H1 (cell line): Measurements from ENCODE around the gene ZFP36L1. TPM values are rescaled to one million over a fixed set of nuclear protein-coding genes. Genes with fewer than 3 reads are reported as not detected.

Experiments used
- EGR1 ChIP-seq: IDR thresholded peaks from 2 replicates; pipeline ENCODE4 v1.6.1; 2011; ENCODE audit warnings: low read depth, low read length, borderline replicate concordance
- RBBP5 ChIP-seq: IDR thresholded peaks from 2 replicates; pipeline ENCODE4 v1.7.1; 2012; ENCODE audit warnings: low read depth, mild to moderate bottlenecking, inconsistent platforms, low read length, moderate library complexity, borderline replicate concordance
- SIN3A ChIP-seq, 2 experiments: IDR thresholded peaks in 1 of 2; conservative IDR thresholded peaks in 1 of 2; 2 replicates each; pipeline ENCODE4 v1.6.1; 2011 to 2012; ENCODE audit warnings: low read length in 2 of 2, improper control_type of control experiment in 1 of 2, low read depth in 1 of 2, mild to moderate bottlenecking in 1 of 2
- SRF ChIP-seq: IDR thresholded peaks from 2 replicates; pipeline ENCODE4 v1.6.1; 2011; ENCODE audit warnings: mild to moderate bottlenecking, low read depth, low read length, moderate library complexity
- YY1 ChIP-seq: IDR thresholded peaks from 2 replicates; pipeline ENCODE4 v1.6.1; 2011; ENCODE audit warnings: low read depth, mild to moderate bottlenecking, low read length
- polyA plus RNA-seq, 7 experiments: library from polyadenylated mRNA; depleted of rRNA in 3 of 7; stranded (reverse) in 5 of 7; unstranded in 2 of 7; fragments of >200 nt in 5 of 7; fragments of 200-250 nt in 2 of 7; gene quantifications; 1 replicate in 5 of 7; 2 replicates in 1 of 7; 4 replicates in 1 of 7; pipeline versions ENCODE4 v1.2.1 to v1.2.3, GENCODE V29; 2011 to 2013; ENCODE audit warnings: missing spikeins in 2 of 7, mixed read lengths in 2 of 7
- total RNA-seq: library from RNA; stranded (reverse); fragmentation: NEBNext Ultra II Directional; extraction: Animal tissue kit (Norgen Biotek cat#: 25700); gene quantifications from 2 replicates; pipeline ENCODE4 v1.2.1, GENCODE V29; 2021
- TF ChIP-seq, protein P1 (sequence below), 3 experiments: IDR thresholded peaks; 1 replicate in 2 of 3; 2 replicates in 1 of 3; pipeline versions ENCODE4 v1.5.1 to v1.6.1; 2011; ENCODE audit warnings: low read length in 3 of 3, mild to moderate bottlenecking in 3 of 3, inconsistent platforms in 2 of 3, low read depth in 1 of 3, moderate library complexity in 1 of 3; ENCODE audit not compliant: insufficient read depth in 1 of 3; ENCODE audit errors: control extremely low read depth in 1 of 3
- TF ChIP-seq, protein P2 (sequence below): fragments of 300-600 bp; sonication (generic); IDR thresholded peaks from 2 replicates; pipeline ENCODE4 v1.7.1; 2012; ENCODE audit warnings: low read length, moderate library complexity, mild to moderate bottlenecking, inconsistent platforms; ENCODE audit not compliant: insufficient replicate concordance

The ZFP36L1 gene
- total and polyA plus RNA-seq, 2 of the 8 experiments (the other 6 are each of a cell fraction or from before 2014, with no cell fraction given), result 80.4 to 132 TPM

DNA sequence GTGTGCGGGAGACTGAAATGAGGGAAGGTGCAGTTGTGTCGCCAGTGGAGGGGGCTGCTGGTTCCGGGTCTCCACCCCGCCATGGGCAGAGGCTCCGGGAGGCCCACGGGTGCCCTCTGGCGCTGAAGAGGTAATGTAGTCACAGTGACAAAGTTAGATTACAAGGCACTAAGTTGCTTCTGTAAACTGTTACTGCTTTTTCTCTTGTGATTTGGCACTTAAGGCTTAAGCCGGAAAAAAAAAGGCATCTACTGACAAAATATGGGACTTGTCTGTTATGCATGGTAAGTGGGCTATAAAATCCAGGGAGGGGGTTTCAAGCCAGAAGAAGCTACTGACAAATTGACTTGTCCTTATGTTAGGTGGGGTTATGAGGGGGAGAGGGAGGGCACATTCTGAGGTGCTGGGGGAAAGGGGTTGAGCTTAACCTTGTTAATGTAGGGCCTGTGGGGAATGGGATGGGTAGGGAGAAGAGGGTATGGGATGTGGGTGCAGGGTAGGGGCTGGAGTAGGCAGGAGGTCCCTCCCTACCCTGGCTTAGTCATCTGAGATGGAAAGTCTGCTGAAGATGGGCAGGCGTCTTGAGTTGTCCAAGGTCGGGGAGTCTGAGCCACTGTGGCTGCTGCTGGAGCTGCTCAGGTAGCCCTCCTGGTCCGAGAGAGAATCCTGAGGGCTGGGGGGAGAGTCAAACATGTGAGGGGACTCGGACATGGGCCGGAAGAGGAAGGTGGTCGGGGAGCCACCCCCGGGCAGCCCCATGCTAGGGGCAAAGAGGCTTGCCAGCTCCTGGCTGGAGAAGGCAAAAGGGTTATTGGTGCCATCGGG is 3.7 kb downstream of the ZFP36L1 start (continued):
- TF ChIP-seq, protein P1, sequence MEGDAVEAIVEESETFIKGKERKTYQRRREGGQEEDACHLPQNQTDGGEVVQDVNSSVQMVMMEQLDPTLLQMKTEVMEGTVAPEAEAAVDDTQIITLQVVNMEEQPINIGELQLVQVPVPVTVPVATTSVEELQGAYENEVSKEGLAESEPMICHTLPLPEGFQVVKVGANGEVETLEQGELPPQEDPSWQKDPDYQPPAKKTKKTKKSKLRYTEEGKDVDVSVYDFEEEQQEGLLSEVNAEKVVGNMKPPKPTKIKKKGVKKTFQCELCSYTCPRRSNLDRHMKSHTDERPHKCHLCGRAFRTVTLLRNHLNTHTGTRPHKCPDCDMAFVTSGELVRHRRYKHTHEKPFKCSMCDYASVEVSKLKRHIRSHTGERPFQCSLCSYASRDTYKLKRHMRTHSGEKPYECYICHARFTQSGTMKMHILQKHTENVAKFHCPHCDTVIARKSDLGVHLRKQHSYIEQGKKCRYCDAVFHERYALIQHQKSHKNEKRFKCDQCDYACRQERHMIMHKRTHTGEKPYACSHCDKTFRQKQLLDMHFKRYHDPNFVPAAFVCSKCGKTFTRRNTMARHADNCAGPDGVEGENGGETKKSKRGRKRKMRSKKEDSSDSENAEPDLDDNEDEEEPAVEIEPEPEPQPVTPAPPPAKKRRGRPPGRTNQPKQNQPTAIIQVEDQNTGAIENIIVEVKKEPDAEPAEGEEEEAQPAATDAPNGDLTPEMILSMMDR (IDR thresholded peaks at IDR 0.05; ENCODE audit: control extremely low read depth in 1 of 3, insufficient read depth in 1 of 3, low read depth in 1 of 3, low read length in 3 of 3), result peak; percentile 63 to 94 (median 67)
- TF ChIP-seq SIN3A (conservative IDR thresholded peaks at IDR 0.05 in 1 of 2, IDR thresholded peaks at IDR 0.05 in 1 of 2; ENCODE audit: low read depth in 1 of 2, low read length in 2 of 2) (no peak), RBBP5 (no peak), EGR1 (no peak), YY1 (0 out of 2 replicates have a peak, but pooled peaks have one; percentile 27), SRF (no peak)
- TF ChIP-seq, protein P2, sequence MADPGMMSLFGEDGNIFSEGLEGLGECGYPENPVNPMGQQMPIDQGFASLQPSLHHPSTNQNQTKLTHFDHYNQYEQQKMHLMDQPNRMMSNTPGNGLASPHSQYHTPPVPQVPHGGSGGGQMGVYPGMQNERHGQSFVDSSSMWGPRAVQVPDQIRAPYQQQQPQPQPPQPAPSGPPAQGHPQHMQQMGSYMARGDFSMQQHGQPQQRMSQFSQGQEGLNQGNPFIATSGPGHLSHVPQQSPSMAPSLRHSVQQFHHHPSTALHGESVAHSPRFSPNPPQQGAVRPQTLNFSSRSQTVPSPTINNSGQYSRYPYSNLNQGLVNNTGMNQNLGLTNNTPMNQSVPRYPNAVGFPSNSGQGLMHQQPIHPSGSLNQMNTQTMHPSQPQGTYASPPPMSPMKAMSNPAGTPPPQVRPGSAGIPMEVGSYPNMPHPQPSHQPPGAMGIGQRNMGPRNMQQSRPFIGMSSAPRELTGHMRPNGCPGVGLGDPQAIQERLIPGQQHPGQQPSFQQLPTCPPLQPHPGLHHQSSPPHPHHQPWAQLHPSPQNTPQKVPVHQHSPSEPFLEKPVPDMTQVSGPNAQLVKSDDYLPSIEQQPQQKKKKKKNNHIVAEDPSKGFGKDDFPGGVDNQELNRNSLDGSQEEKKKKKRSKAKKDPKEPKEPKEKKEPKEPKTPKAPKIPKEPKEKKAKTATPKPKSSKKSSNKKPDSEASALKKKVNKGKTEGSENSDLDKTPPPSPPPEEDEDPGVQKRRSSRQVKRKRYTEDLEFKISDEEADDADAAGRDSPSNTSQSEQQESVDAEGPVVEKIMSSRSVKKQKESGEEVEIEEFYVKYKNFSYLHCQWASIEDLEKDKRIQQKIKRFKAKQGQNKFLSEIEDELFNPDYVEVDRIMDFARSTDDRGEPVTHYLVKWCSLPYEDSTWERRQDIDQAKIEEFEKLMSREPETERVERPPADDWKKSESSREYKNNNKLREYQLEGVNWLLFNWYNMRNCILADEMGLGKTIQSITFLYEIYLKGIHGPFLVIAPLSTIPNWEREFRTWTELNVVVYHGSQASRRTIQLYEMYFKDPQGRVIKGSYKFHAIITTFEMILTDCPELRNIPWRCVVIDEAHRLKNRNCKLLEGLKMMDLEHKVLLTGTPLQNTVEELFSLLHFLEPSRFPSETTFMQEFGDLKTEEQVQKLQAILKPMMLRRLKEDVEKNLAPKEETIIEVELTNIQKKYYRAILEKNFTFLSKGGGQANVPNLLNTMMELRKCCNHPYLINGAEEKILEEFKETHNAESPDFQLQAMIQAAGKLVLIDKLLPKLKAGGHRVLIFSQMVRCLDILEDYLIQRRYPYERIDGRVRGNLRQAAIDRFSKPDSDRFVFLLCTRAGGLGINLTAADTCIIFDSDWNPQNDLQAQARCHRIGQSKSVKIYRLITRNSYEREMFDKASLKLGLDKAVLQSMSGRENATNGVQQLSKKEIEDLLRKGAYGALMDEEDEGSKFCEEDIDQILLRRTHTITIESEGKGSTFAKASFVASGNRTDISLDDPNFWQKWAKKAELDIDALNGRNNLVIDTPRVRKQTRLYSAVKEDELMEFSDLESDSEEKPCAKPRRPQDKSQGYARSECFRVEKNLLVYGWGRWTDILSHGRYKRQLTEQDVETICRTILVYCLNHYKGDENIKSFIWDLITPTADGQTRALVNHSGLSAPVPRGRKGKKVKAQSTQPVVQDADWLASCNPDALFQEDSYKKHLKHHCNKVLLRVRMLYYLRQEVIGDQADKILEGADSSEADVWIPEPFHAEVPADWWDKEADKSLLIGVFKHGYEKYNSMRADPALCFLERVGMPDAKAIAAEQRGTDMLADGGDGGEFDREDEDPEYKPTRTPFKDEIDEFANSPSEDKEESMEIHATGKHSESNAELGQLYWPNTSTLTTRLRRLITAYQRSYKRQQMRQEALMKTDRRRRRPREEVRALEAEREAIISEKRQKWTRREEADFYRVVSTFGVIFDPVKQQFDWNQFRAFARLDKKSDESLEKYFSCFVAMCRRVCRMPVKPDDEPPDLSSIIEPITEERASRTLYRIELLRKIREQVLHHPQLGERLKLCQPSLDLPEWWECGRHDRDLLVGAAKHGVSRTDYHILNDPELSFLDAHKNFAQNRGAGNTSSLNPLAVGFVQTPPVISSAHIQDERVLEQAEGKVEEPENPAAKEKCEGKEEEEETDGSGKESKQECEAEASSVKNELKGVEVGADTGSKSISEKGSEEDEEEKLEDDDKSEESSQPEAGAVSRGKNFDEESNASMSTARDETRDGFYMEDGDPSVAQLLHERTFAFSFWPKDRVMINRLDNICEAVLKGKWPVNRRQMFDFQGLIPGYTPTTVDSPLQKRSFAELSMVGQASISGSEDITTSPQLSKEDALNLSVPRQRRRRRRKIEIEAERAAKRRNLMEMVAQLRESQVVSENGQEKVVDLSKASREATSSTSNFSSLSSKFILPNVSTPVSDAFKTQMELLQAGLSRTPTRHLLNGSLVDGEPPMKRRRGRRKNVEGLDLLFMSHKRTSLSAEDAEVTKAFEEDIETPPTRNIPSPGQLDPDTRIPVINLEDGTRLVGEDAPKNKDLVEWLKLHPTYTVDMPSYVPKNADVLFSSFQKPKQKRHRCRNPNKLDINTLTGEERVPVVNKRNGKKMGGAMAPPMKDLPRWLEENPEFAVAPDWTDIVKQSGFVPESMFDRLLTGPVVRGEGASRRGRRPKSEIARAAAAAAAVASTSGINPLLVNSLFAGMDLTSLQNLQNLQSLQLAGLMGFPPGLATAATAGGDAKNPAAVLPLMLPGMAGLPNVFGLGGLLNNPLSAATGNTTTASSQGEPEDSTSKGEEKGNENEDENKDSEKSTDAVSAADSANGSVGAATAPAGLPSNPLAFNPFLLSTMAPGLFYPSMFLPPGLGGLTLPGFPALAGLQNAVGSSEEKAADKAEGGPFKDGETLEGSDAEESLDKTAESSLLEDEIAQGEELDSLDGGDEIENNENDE, result no peak
